HEK293 (cell line): ENCODE results near the gene MTUS2.

Source experiments
- CTCF ChIA-PET: fragments of 350-600 bp; formaldehyde crosslinking; extraction: SDS; loops from one replicate; lab custom pipeline; 2021; ENCODE audit warnings: antibody characterized with exemption; lab: Yijun Ruan, JAX
- POLR2A ChIA-PET: fragments of 300-600 bp; formaldehyde crosslinking; extraction: SDS; loops from one replicate; lab custom pipeline; 2020; ENCODE audit warnings: antibody characterized with exemption, inconsistent platforms; lab: Yijun Ruan, JAX
- H3K27ac ChIP-seq: fragments of 200-500 bp; sonication (Bioruptor generic); 2 replicates; pipeline ENCODE4 v1.5.1; 2014; ENCODE audit warnings: low read depth, low read length, control low read depth, inconsistent platforms; ENCODE audit errors: extremely low read depth
- H3K36me3 ChIP-seq, 2 experiments: fragments of 200-500 bp in 1 of 2; sonication (Bioruptor generic) in 1 of 2; 1 replicate in 1 of 2; 2 replicates in 1 of 2; pipeline ENCODE4 v1.5.1; 2014 to 2017; ENCODE audit warnings: inconsistent platforms in 2 of 2, low read length in 2 of 2; ENCODE audit not compliant: control insufficient read depth in 2 of 2, insufficient read depth in 1 of 2
- H3K4me1 ChIP-seq: fragments of 200-500 bp; sonication (Bioruptor generic); 2 replicates; pipeline ENCODE4 v1.5.1; 2014; ENCODE audit warnings: mild to moderate bottlenecking, low read length, inconsistent platforms; ENCODE audit not compliant: control insufficient read depth, insufficient read depth
- H3K4me3 ChIP-seq: 2 replicates; pipeline ENCODE4 v1.5.1; 2011; ENCODE audit warnings: low read depth, mild to moderate bottlenecking, control low read depth, low read length, moderate library complexity
- H3K9me3 ChIP-seq: fragments of 200-500 bp; sonication (Bioruptor generic); 2 replicates; pipeline ENCODE4 v1.5.1; 2014; ENCODE audit warnings: low read depth, low read length, inconsistent platforms; ENCODE audit not compliant: control insufficient read depth, insufficient read depth
- CTCF ChIP-seq: fragments of 450-650 bp; formaldehyde crosslinking; IDR thresholded peaks from 2 replicates; pipeline ENCODE4 v1.5.1; 2016; ENCODE audit warnings: missing biosample characterization, missing genetic modification characterization
- GLI2 ChIP-seq: fragments of 450-650 bp; formaldehyde crosslinking; IDR thresholded peaks from 2 replicates; pipeline ENCODE4; 2017; ENCODE audit warnings: missing biosample characterization, missing genetic modification characterization, low read depth, borderline replicate concordance
- HOXA7 ChIP-seq: sonication (generic); formaldehyde crosslinking; IDR thresholded peaks from 2 replicates; pipeline ENCODE4 v1.8.1; 2022; ENCODE audit warnings: missing genetic modification reagents, borderline replicate concordance
- ZBTB8A ChIP-seq: fragments of 450-650 bp; formaldehyde crosslinking; IDR thresholded peaks from 2 replicates; pipeline ENCODE4 v1.5.1; 2016; ENCODE audit warnings: missing biosample characterization, missing genetic modification characterization
- ZNF132 ChIP-seq: fragments of 450-650 bp; formaldehyde crosslinking; IDR thresholded peaks from 2 replicates; pipeline ENCODE4 v1.5.1; 2017; ENCODE audit warnings: missing biosample characterization, missing genetic modification characterization, borderline replicate concordance
- ZNF138 ChIP-seq: fragments of 450-650 bp; formaldehyde crosslinking; IDR thresholded peaks from 2 replicates; pipeline ENCODE4 v1.5.1; 2016; ENCODE audit warnings: missing biosample characterization, missing genetic modification characterization, borderline replicate concordance
- ZNF184 ChIP-seq: fragments of 450-650 bp; IDR thresholded peaks from 2 replicates; pipeline ENCODE4 v1.5.1; 2018; ENCODE audit warnings: missing biosample characterization, mild to moderate bottlenecking, missing genetic modification characterization
- ZNF19 ChIP-seq: fragments of 450-650 bp; formaldehyde crosslinking; IDR thresholded peaks from 2 replicates; pipeline ENCODE4; 2016; ENCODE audit warnings: missing biosample characterization, missing genetic modification characterization, low read depth
- ZNF23 ChIP-seq: fragments of 450-650 bp; formaldehyde crosslinking; IDR thresholded peaks from 2 replicates; pipeline ENCODE4 v1.5.1; 2016; ENCODE audit warnings: missing biosample characterization, missing genetic modification characterization, borderline replicate concordance
- ZNF394 ChIP-seq: fragments of 450-650 bp; formaldehyde crosslinking; IDR thresholded peaks from 2 replicates; pipeline ENCODE4 v1.5.1; 2016; ENCODE audit warnings: missing biosample characterization, missing genetic modification characterization, mild to moderate bottlenecking, moderate library complexity, borderline replicate concordance
- ZNF664 ChIP-seq: fragments of 450-650 bp; formaldehyde crosslinking; IDR thresholded peaks from 2 replicates; pipeline ENCODE4 v1.5.1; 2016; ENCODE audit warnings: missing biosample characterization, missing genetic modification characterization
- ZNF830 ChIP-seq: fragments of 450-650 bp; IDR thresholded peaks from 2 replicates; pipeline ENCODE4 v1.5.0; 2018; ENCODE audit warnings: missing biosample characterization, missing genetic modification characterization, low read depth, mild to moderate bottlenecking, moderate library complexity
- ZSCAN23 ChIP-seq: fragments of 450-650 bp; formaldehyde crosslinking; IDR thresholded peaks from 2 replicates; pipeline ENCODE4 v1.5.1; 2016; ENCODE audit warnings: missing biosample characterization, missing genetic modification characterization
- TF ChIP-seq, protein P1 (sequence below): fragments of 450-650 bp; formaldehyde crosslinking; IDR thresholded peaks from 2 replicates; pipeline ENCODE4 v1.5.1; 2017; ENCODE audit warnings: missing biosample characterization, missing genetic modification characterization
- TF ChIP-seq, protein P2 (sequence below): fragments of 450-650 bp; formaldehyde crosslinking; IDR thresholded peaks from 2 replicates; pipeline ENCODE4 v1.5.1; 2017; ENCODE audit warnings: missing biosample characterization, missing genetic modification characterization

The MTUS2 gene

GRCh38 chr13:29077051-29077813 lies 257.1 kb downstream of the MTUS2 start (continued):
- TF ChIP-seq, protein P1, sequence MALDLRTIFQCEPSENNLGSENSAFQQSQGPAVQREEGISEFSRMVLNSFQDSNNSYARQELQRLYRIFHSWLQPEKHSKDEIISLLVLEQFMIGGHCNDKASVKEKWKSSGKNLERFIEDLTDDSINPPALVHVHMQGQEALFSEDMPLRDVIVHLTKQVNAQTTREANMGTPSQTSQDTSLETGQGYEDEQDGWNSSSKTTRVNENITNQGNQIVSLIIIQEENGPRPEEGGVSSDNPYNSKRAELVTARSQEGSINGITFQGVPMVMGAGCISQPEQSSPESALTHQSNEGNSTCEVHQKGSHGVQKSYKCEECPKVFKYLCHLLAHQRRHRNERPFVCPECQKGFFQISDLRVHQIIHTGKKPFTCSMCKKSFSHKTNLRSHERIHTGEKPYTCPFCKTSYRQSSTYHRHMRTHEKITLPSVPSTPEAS (tag by site-specific recombination), result no peak
- TF ChIP-seq, all 188 proteins: peak for 0

DNA sequence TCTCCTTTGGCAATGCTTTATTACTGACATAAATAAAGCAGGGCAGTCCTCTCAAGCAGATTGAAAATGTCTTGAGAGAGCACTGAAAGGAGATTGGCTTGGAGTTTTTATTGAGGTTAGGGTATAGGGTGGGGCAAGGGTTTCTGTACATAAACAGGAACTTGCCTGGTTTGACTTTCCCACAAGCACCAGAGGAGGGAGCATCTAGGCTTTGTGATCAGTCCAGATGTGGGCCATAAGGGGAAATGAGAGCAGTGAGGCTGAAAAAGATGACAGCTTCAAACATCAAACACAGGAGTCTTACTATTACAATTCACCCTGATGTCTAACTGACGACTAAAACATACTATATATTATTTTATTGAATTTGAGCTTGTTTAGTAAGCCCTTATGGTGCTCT lies 260.9 kb downstream of the MTUS2 start:
- no peaks in the 10 kb centered on the region for H3K4me1 ChIP-seq
- CTCF ChIA-PET, result no interaction called here
- H3K27ac ChIP-seq, result no peak overlapping the region
- TF ChIP-seq ZNF23 (tag by site-specific recombination) (no peak), ZNF664 (tag by site-specific recombination) (no peak), GLI2 (tag by site-specific recombination) (no peak), ZNF830 (tag by site-specific recombination) (no peak), ZNF132 (tag by site-specific recombination) (no peak), ZNF138 (tag by site-specific recombination) (no peak), ZSCAN23 (tag by site-specific recombination) (no peak), HOXA7 (CRISPR knock-in tag) (no peak), CTCF (tag by site-specific recombination) (no peak), ZNF184 (tag by site-specific recombination) (no peak), ZNF19 (tag by site-specific recombination) (no peak), ZNF394 (tag by site-specific recombination) (no peak), ZBTB8A (tag by site-specific recombination) (no peak)
- TF ChIP-seq, protein P1 (tag by site-specific recombination), result no peak
- TF ChIP-seq, protein P2, sequence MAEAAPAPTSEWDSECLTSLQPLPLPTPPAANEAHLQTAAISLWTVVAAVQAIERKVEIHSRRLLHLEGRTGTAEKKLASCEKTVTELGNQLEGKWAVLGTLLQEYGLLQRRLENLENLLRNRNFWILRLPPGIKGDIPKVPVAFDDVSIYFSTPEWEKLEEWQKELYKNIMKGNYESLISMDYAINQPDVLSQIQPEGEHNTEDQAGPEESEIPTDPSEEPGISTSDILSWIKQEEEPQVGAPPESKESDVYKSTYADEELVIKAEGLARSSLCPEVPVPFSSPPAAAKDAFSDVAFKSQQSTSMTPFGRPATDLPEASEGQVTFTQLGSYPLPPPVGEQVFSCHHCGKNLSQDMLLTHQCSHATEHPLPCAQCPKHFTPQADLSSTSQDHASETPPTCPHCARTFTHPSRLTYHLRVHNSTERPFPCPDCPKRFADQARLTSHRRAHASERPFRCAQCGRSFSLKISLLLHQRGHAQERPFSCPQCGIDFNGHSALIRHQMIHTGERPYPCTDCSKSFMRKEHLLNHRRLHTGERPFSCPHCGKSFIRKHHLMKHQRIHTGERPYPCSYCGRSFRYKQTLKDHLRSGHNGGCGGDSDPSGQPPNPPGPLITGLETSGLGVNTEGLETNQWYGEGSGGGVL, result no peak
- TF ChIP-seq, all 188 proteins: peak for 0
- Histone ChIP-seq H3K9me3 (no peaks in the 10 kb centered on the region), H3K4me3 (no peak overlapping the region), H3K36me3 (no peaks in the 10 kb centered on the region)
- POLR2A ChIA-PET, result no interaction called here
